ENCODE data around the gene COL21A1.
A peak's percentile ranks its signal among the peaks of the same experiment; 100 is the strongest.
"Not testable (repeated sequence)": the region's sequence is repeated elsewhere in the genome, so short reads cannot be mapped to it uniquely, and the experiment has no call there.

COL21A1 gene

GRCh38 chr6:56270812-56271441, 23.5 kb upstream of the COL21A1 start:
- Histone ChIP-seq H3K4me1 (ENCODE audit: control insufficient read depth, insufficient read depth, low read length) (no peaks in the 10 kb centered on the region), H3K36me3 (ENCODE audit: control insufficient read depth, insufficient read depth, low read length) (no peaks in the 10 kb centered on the region), H3K9ac (ENCODE audit: low read depth, low read length) (no peak overlapping the region), H3K4me3 (ENCODE audit: low read depth, low read length) (no peak overlapping the region), H3K27me3 (ENCODE audit: control insufficient read depth, insufficient read depth, low read length) (no peaks in the 10 kb centered on the region), H3K9me3 (ENCODE audit: control insufficient read depth, insufficient read depth, low read length) (peaks cover 6% of the 10 kb centered on the region), H3K27ac (ENCODE audit: low read depth, low read length) (no peak overlapping the region)

- H3K9me3 ChIP-seq (ENCODE audit: control insufficient read depth, insufficient read depth, low read length) = peaks cover 6% of the 10 kb centered on the region
- H3K27me3 ChIP-seq (ENCODE audit: control insufficient read depth, insufficient read depth, low read length) = no peaks in the 10 kb centered on the region
- H3K9ac ChIP-seq (ENCODE audit: low read depth, low read length) = no peak overlapping the region
- H3K27ac ChIP-seq (ENCODE audit: low read depth, low read length) = no peak overlapping the region
- H3K4me1 ChIP-seq (ENCODE audit: control insufficient read depth, insufficient read depth, low read length) = no peaks in the 10 kb centered on the region
- no peaks in the 10 kb centered on the region for H3K36me3 ChIP-seq (ENCODE audit: control insufficient read depth, insufficient read depth, low read length)
- no peak overlapping the region for H3K4me3 ChIP-seq (ENCODE audit: low read depth, low read length)
These were observed 20.9 kb upstream of the COL21A1 start for GRCh38 chr6:56268266-56268665.

- no peaks in the 10 kb centered on the region for H3K27me3 ChIP-seq (ENCODE audit: control insufficient read depth, insufficient read depth, low read length)
- no peak overlapping the region for H3K9ac ChIP-seq (ENCODE audit: low read depth, low read length)
- H3K4me1 ChIP-seq (ENCODE audit: control insufficient read depth, insufficient read depth, low read length) = no peaks in the 10 kb centered on the region
- no peak overlapping the region for H3K4me3 ChIP-seq (ENCODE audit: low read depth, low read length)
- H3K27ac ChIP-seq (ENCODE audit: low read depth, low read length) = no peak overlapping the region
- H3K36me3 ChIP-seq (ENCODE audit: control insufficient read depth, insufficient read depth, low read length) = no peaks in the 10 kb centered on the region
- peaks cover 2% of the 10 kb centered on the region; the same call in 1 of the 2 replicates for H3K9me3 ChIP-seq (ENCODE audit: control insufficient read depth, insufficient read depth, low read length)
These were observed 18.6 kb upstream of the COL21A1 start for GRCh38 chr6:56266011-56266410.

GRCh38 chr6:56263596-56264315, 16.4 kb upstream of the COL21A1 start:
- Histone ChIP-seq H3K27me3 (ENCODE audit: control insufficient read depth, insufficient read depth, low read length) (no peaks in the 10 kb centered on the region), H3K4me3 (ENCODE audit: low read depth, low read length) (no peak overlapping the region), H3K9me3 (ENCODE audit: control insufficient read depth, insufficient read depth, low read length) (no peaks in the 10 kb centered on the region), H3K36me3 (ENCODE audit: control insufficient read depth, insufficient read depth, low read length) (no peaks in the 10 kb centered on the region), H3K27ac (ENCODE audit: low read depth, low read length) (no peak overlapping the region), H3K4me1 (ENCODE audit: control insufficient read depth, insufficient read depth, low read length) (peaks cover 12% of the 10 kb centered on the region; the same call in 1 of the 2 replicates), H3K9ac (ENCODE audit: low read depth, low read length) (no peak overlapping the region)

GRCh38 chr6:56260593-56260992, 13.2 kb upstream of the COL21A1 start:
- peaks cover 12% of the 10 kb centered on the region; the same call in 1 of the 2 replicates for H3K4me1 ChIP-seq (ENCODE audit: control insufficient read depth, insufficient read depth, low read length)
- not testable (repeated sequence) for H3K4me3 ChIP-seq (ENCODE audit: low read depth, low read length); H3K27me3 ChIP-seq (ENCODE audit: control insufficient read depth, insufficient read depth, low read length); H3K27ac ChIP-seq (ENCODE audit: low read depth, low read length); H3K36me3 ChIP-seq (ENCODE audit: control insufficient read depth, insufficient read depth, low read length); H3K9ac ChIP-seq (ENCODE audit: low read depth, low read length); H3K9me3 ChIP-seq (ENCODE audit: control insufficient read depth, insufficient read depth, low read length)

- no peak overlapping the region for H3K9ac ChIP-seq (ENCODE audit: low read depth, low read length)
- H3K9me3 ChIP-seq (ENCODE audit: control insufficient read depth, insufficient read depth, low read length) = no peaks in the 10 kb centered on the region
- H3K36me3 ChIP-seq (ENCODE audit: control insufficient read depth, insufficient read depth, low read length) = no peaks in the 10 kb centered on the region
- H3K27ac ChIP-seq (ENCODE audit: low read depth, low read length) = no peak overlapping the region
- H3K4me3 ChIP-seq (ENCODE audit: low read depth, low read length) = no peak overlapping the region
- no peaks in the 10 kb centered on the region for H3K27me3 ChIP-seq (ENCODE audit: control insufficient read depth, insufficient read depth, low read length)
- peaks cover 12% of the 10 kb centered on the region; the same call in 1 of the 2 replicates for H3K4me1 ChIP-seq (ENCODE audit: control insufficient read depth, insufficient read depth, low read length)
These were observed 12.1 kb upstream of the COL21A1 start for GRCh38 chr6:56259234-56260077.

GRCh38 chr6:56255349-56255748, 8.0 kb upstream of the COL21A1 start:
- Histone ChIP-seq H3K9ac (ENCODE audit: low read depth, low read length) (no peak overlapping the region), H3K9me3 (ENCODE audit: control insufficient read depth, insufficient read depth, low read length) (no peaks in the 10 kb centered on the region), H3K27ac (ENCODE audit: low read depth, low read length) (no peak overlapping the region), H3K36me3 (ENCODE audit: control insufficient read depth, insufficient read depth, low read length) (no peaks in the 10 kb centered on the region), H3K4me3 (ENCODE audit: low read depth, low read length) (no peak overlapping the region), H3K4me1 (ENCODE audit: control insufficient read depth, insufficient read depth, low read length) (peaks cover 21% of the 10 kb centered on the region; the same call in 1 of the 2 replicates), H3K27me3 (ENCODE audit: control insufficient read depth, insufficient read depth, low read length) (no peaks in the 10 kb centered on the region)

GRCh38 chr6:56250266-56250665, 2.9 kb upstream of the COL21A1 start:
- Histone ChIP-seq H3K4me3 (ENCODE audit: low read depth, low read length) (no peak overlapping the region), H3K27me3 (ENCODE audit: control insufficient read depth, insufficient read depth, low read length) (no peaks in the 10 kb centered on the region), H3K4me1 (ENCODE audit: control insufficient read depth, insufficient read depth, low read length) (peaks cover 34% of the 10 kb centered on the region), H3K27ac (ENCODE audit: low read depth, low read length) (no peak overlapping the region), H3K9me3 (ENCODE audit: control insufficient read depth, insufficient read depth, low read length) (no peaks in the 10 kb centered on the region), H3K36me3 (ENCODE audit: control insufficient read depth, insufficient read depth, low read length) (no peaks in the 10 kb centered on the region), H3K9ac (ENCODE audit: low read depth, low read length) (no peak overlapping the region)

- peak overlapping the region; percentile 50 for H3K9ac ChIP-seq (ENCODE audit: low read depth, low read length)
- no peaks in the 10 kb centered on the region for H3K9me3 ChIP-seq (ENCODE audit: control insufficient read depth, insufficient read depth, low read length)
- peak overlapping the region; percentile 96 for H3K27ac ChIP-seq (ENCODE audit: low read depth, low read length)
- no peaks in the 10 kb centered on the region for H3K27me3 ChIP-seq (ENCODE audit: control insufficient read depth, insufficient read depth, low read length)
- peaks cover 53% of the 10 kb centered on the region for H3K4me1 ChIP-seq (ENCODE audit: control insufficient read depth, insufficient read depth, low read length)
- peak overlapping the region; percentile 75 for H3K4me3 ChIP-seq (ENCODE audit: low read depth, low read length)
- no peaks in the 10 kb centered on the region for H3K36me3 ChIP-seq (ENCODE audit: control insufficient read depth, insufficient read depth, low read length)
These were observed 308 bp upstream of the COL21A1 start for GRCh38 chr6:56247654-56248122.

GRCh38 chr6:56246541-56246880, 869 bp downstream of the COL21A1 start:
- peaks cover 54% of the 10 kb centered on the region for H3K4me1 ChIP-seq (ENCODE audit: control insufficient read depth, insufficient read depth, low read length)
- H3K9me3 ChIP-seq (ENCODE audit: control insufficient read depth, insufficient read depth, low read length) = no peaks in the 10 kb centered on the region
- H3K4me3 ChIP-seq (ENCODE audit: low read depth, low read length) = peak overlapping the region; percentile 75
- no peaks in the 10 kb centered on the region for H3K27me3 ChIP-seq (ENCODE audit: control insufficient read depth, insufficient read depth, low read length)
- H3K27ac ChIP-seq (ENCODE audit: low read depth, low read length) = peak overlapping the region; percentile 96
- H3K36me3 ChIP-seq (ENCODE audit: control insufficient read depth, insufficient read depth, low read length) = no peaks in the 10 kb centered on the region
- H3K9ac ChIP-seq (ENCODE audit: low read depth, low read length) = peak overlapping the region; percentile 72
